SU-DHL-6 (cell line): Measurements from ENCODE around the gene FOXD2.
"Not testable (repeated sequence)": the region's sequence is repeated elsewhere in the genome, so short reads cannot be mapped to it uniquely, and the experiment has no call there.

Experiments used
- H2AFZ ChIP-seq: fragments of 200-600 bp; sonication (generic); 2 replicates; pipeline ENCODE4 v1.6.1; 2014; ENCODE audit warnings: low read depth, mild to moderate bottlenecking, moderate library complexity, mixed read lengths, antibody characterized with exemption, low read length; ENCODE audit not compliant: severe bottlenecking
- H3F3A ChIP-seq: fragments of 200-600 bp; shearing (Covaris generic); 2 replicates; pipeline ENCODE4 v1.6.0; 2016; ENCODE audit warnings: antibody characterized with exemption, mild to moderate bottlenecking; ENCODE audit not compliant: insufficient read depth
- H3K27ac ChIP-seq: fragments of 200-600 bp; sonication (generic); 2 replicates; pipeline ENCODE4 v1.5.1; 2016; ENCODE audit warnings: low read depth, mild to moderate bottlenecking, low read length, moderate library complexity, mixed read lengths
- H3K27me3 ChIP-seq: fragments of 200-600 bp; sonication (generic), shearing (Covaris generic); 2 replicates; pipeline ENCODE4 v1.6.0; 2014; ENCODE audit warnings: mild to moderate bottlenecking, low read length
- H3K36me3 ChIP-seq: fragments of 200-600 bp; sonication (generic); 2 replicates; pipeline ENCODE4 v1.6.1; 2014; ENCODE audit warnings: mild to moderate bottlenecking, low read length, mixed read lengths
- H3K4me2 ChIP-seq: fragments of 300-600, 200-600 bp; shearing (Covaris generic), sonication (generic); 2 replicates; pipeline ENCODE4 v1.6.0; 2014; ENCODE audit warnings: low read length, low read depth, mild to moderate bottlenecking; ENCODE audit not compliant: poor library complexity, severe bottlenecking
- H3K4me3 ChIP-seq: fragments of 200-600 bp; sonication (generic); 2 replicates; pipeline ENCODE4 v1.5.1; 2014; ENCODE audit warnings: antibody characterized with exemption, low read length, mild to moderate bottlenecking, mixed read lengths; ENCODE audit not compliant: insufficient read depth, poor library complexity, severe bottlenecking
- H3K79me2 ChIP-seq: fragments of 200-600 bp; sonication (generic); 2 replicates; pipeline ENCODE4 v1.6.1; 2014; ENCODE audit warnings: mild to moderate bottlenecking, low read length, moderate library complexity; ENCODE audit not compliant: insufficient read depth
- H3K9ac ChIP-seq: fragments of 200-600 bp; sonication (generic); 2 replicates; pipeline ENCODE4 v1.7.0; 2014; ENCODE audit warnings: mild to moderate bottlenecking, low read length
- H3K9me2 ChIP-seq: fragments of 200-600 bp; sonication (generic); replicated peaks from 2 replicates; pipeline ENCODE4 v1.6.1; 2014; ENCODE audit warnings: low read length; ENCODE audit not compliant: insufficient read depth
- H3K9me3 ChIP-seq: fragments of 200-600 bp; sonication (generic); 2 replicates; pipeline ENCODE4 v1.6.1; 2014; ENCODE audit warnings: low read length, mixed read lengths; ENCODE audit not compliant: insufficient read depth
- H4K20me1 ChIP-seq: fragments of 200-600 bp; sonication (generic); 2 replicates; pipeline ENCODE4 v1.6.1; 2014; ENCODE audit warnings: low read depth, mild to moderate bottlenecking, antibody characterized with exemption, low read length, moderate library complexity, mixed read lengths
- CTCF ChIP-seq: fragments of 200-600 bp; sonication (generic); IDR thresholded peaks from one replicate; pipeline ENCODE4 v1.5.1; 2017; ENCODE audit warnings: antibody characterized with exemption, mild to moderate bottlenecking, low read length, moderate library complexity; ENCODE audit not compliant: insufficient read depth, poor library complexity, severe bottlenecking
- EZH2phosphoT487 ChIP-seq: fragments of 200-600 bp; sonication (generic), shearing (Covaris generic); conservative IDR thresholded peaks from 2 replicates; pipeline ENCODE4 v1.6.1; 2018; ENCODE audit warnings: mild to moderate bottlenecking, antibody characterized with exemption, low read length, moderate library complexity, mixed read lengths

Gene FOXD2

GRCh38 chr1:47452426-47452825 lies 14.6 kb downstream of the FOXD2 start:
- H4K20me1 ChIP-seq, result no peaks in the 10 kb centered on the region
- no peaks in the 10 kb centered on the region for H3K9me2 ChIP-seq
- H3K4me2 ChIP-seq, result no peak overlapping the region
- H3K79me2 ChIP-seq, result no peaks in the 10 kb centered on the region
- no peak overlapping the region for H3K4me3 ChIP-seq
- no peaks in the 10 kb centered on the region for H3K9me3 ChIP-seq
- no peak overlapping the region for H3K9ac ChIP-seq
- no peaks in the 10 kb centered on the region for H3K36me3 ChIP-seq
- H2AFZ ChIP-seq, result no peak overlapping the region
- TF ChIP-seq EZH2phosphoT487, result no peak
- TF ChIP-seq CTCF, result no peak
- H3F3A ChIP-seq, result no peaks in the 10 kb centered on the region
- H3K27me3 ChIP-seq, result no peaks in the 10 kb centered on the region
- no peak overlapping the region for H3K27ac ChIP-seq

DNA sequence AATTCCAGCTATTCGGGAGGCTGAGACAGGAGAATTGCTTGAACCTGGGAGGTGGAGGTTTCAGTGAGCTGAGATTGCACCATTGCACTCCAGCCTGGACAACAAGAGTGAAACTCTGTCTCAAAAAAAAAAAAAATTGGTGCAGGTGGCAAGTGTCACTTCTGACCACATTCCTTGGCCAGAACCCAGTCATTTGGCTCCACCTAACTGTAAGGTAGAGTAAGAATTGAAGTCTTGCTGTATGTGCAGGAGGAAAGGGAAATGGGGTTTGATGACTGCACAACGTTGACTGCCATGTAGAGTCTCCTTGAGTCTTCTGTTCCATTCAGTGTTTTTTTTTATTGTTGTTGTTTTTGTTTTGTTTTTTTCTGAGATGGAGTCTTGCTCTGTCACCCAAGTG lies 16.1 kb downstream of the FOXD2 start:
- H3K36me3 ChIP-seq, result not testable (repeated sequence)

DNA sequence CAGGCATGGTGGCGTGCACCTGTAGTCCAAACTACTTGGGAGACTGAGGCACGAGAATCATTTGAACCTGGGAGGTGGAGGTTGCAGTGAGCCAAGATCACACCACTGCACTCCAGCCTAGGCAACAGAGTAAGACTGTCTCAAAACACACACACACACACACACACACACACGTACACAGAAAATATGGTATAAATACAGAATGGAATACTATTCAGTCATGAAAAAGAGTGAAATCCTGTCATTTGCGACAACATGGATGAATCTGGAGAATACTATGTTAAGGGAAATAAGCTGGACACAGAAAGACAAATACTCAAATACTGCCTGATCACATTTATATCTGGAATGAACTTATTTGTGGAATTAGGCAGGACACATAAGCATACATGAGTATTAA lies 18.4 kb downstream of the FOXD2 start:
- no peak overlapping the region for H3K27ac ChIP-seq
- H3K9ac ChIP-seq, result no peak overlapping the region
- H3F3A ChIP-seq, result no peaks in the 10 kb centered on the region
- no peaks in the 10 kb centered on the region for H3K9me2 ChIP-seq
- H2AFZ ChIP-seq, result no peak overlapping the region
- no peaks in the 10 kb centered on the region for H3K79me2 ChIP-seq
- TF ChIP-seq EZH2phosphoT487 (no peak), CTCF (no peak)
- no peaks in the 10 kb centered on the region for H3K9me3 ChIP-seq
- H3K4me2 ChIP-seq, result no peak overlapping the region
- no peak overlapping the region for H3K4me3 ChIP-seq
- H3K27me3 ChIP-seq, result no peaks in the 10 kb centered on the region
- no peaks in the 10 kb centered on the region for H4K20me1 ChIP-seq
- no peaks in the 10 kb centered on the region for H3K36me3 ChIP-seq

More for the DNA sequence above, 16.1 kb downstream of the FOXD2 start:
- H3K4me3 ChIP-seq, H3K27ac ChIP-seq, H3K9me3 ChIP-seq, H2AFZ ChIP-seq, H3K4me2 ChIP-seq, H3F3A ChIP-seq, H3K9me2 ChIP-seq, H3K79me2 ChIP-seq, H3K27me3 ChIP-seq, H4K20me1 ChIP-seq, H3K9ac ChIP-seq: not testable (repeated sequence)

DNA sequence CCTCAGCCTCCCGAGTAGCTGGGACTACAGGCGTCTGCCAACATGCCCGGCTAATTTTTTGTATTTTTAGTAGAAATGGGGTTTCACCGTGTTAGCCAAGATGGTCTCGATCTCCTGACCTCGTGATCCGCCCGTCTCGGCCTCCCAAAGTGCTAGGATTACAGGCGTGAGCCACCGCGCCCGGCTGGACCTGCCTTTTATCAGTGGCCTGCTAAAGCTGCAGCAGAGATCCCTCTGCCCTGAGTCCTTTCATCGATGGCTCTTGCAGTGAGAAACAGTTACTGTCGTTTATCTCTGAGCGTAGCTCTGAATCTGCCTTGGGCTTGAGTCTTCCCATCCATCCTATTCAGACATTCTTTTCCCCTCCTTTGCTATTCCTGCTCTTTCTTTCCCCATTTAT lies 19.7 kb downstream of the FOXD2 start:
- H3K27me3 ChIP-seq, result not testable (repeated sequence)

More for the DNA sequence above, 19.7 kb downstream of the FOXD2 start:
- not testable (repeated sequence) for H3F3A ChIP-seq, H3K9me2 ChIP-seq, H3K4me2 ChIP-seq, H4K20me1 ChIP-seq, H3K9me3 ChIP-seq, H3K79me2 ChIP-seq, H3K9ac ChIP-seq, H3K4me3 ChIP-seq, H2AFZ ChIP-seq, H3K27ac ChIP-seq, H3K36me3 ChIP-seq
